PC-3 (cell line): ENCODE data around the gene HPCAL4. TPM values are rescaled to one million over a fixed set of nuclear protein-coding genes. Genes with fewer than 3 reads are reported as not detected.

Experiments
- ATAC-seq: fragments of 200-7000 bp; cut with Tn5 transposase; 2 replicates; pipeline ENCODE4 v1.9.1; 2020; ENCODE audit warnings: mild to moderate bottlenecking, moderate library complexity
- BruUV-seq: library from RNA; stranded (reverse); fragments of 400-500 nt; replicated peaks from 2 replicates; lab custom pipeline; 2021; lab: Mats Ljungman, UMichigan
- CTCF ChIA-PET: fragments of 300-600 bp; sonication (Branson Sonifier 250); formaldehyde crosslinking; loops from one replicate; lab custom pipeline; 2022; ENCODE audit warnings: antibody characterized with exemption; lab: Charles Lee
- POLR2A ChIA-PET: fragments of 300-600 bp; sonication (Branson Sonifier 250); formaldehyde crosslinking; loops from one replicate; lab custom pipeline; 2022; ENCODE audit warnings: antibody characterized with exemption; ENCODE audit not compliant: unreplicated experiment; lab: Charles Lee
- DNase-seq: peaks from one replicate; pipeline ENCODE4 v3.0.0-alpha.2; 2015
- H2AFZ ChIP-seq: fragments of 300-600 bp; sonication (generic); 2 replicates; pipeline ENCODE4 v1.6.0; 2016; ENCODE audit warnings: antibody characterized with exemption, low read length
- H3F3A ChIP-seq: fragments of 300-600 bp; sonication (generic); one replicate; pipeline ENCODE4 v1.6.0; 2017; ENCODE audit warnings: antibody characterized with exemption, low read length, control low read depth, mild to moderate bottlenecking; ENCODE audit not compliant: unreplicated experiment
- H3K27ac ChIP-seq: fragments of 300-600 bp; sonication (generic); 2 replicates; pipeline ENCODE4 v1.5.1; 2016; ENCODE audit warnings: mild to moderate bottlenecking, low read length
- H3K27me3 ChIP-seq: fragments of 300-600 bp; sonication (generic); 2 replicates; pipeline ENCODE4 v1.6.1; 2016; ENCODE audit warnings: low read length, mixed read lengths
- H3K36me3 ChIP-seq: fragments of 300-600 bp; sonication (generic); 2 replicates; pipeline ENCODE4 v1.6.1; 2016; ENCODE audit warnings: low read depth, mixed run types, low read length, mixed read lengths
- H3K4me1 ChIP-seq: fragments of 300-600 bp; sonication (generic); 2 replicates; pipeline ENCODE4 v1.5.1; 2016; ENCODE audit warnings: low read length; ENCODE audit not compliant: insufficient read depth
- H3K4me2 ChIP-seq: fragments of 300-600 bp; sonication (generic); 2 replicates; pipeline ENCODE4 v1.6.0; 2016; ENCODE audit warnings: low read length
- H3K4me3 ChIP-seq: fragments of 300-600 bp; sonication (generic); 2 replicates; pipeline ENCODE4 v1.5.1; 2016; ENCODE audit warnings: mild to moderate bottlenecking, low read length, mixed read lengths
- H3K79me2 ChIP-seq: fragments of 300-600 bp; sonication (generic); 2 replicates; pipeline ENCODE4 v1.6.1; 2017; ENCODE audit warnings: low read length, mixed read lengths
- H3K9ac ChIP-seq: fragments of 300-600 bp; sonication (generic); 2 replicates; pipeline ENCODE4 v1.6.0; 2016; ENCODE audit warnings: mild to moderate bottlenecking, low read length
- H3K9me2 ChIP-seq: fragments of 300-600 bp; sonication (generic); replicated peaks from 2 replicates; pipeline ENCODE4 v1.6.1; 2016; ENCODE audit warnings: mixed run types, low read length, mixed read lengths
- H3K9me3 ChIP-seq: fragments of 300-600 bp; sonication (generic); 2 replicates; pipeline ENCODE4 v1.6.1; 2016; ENCODE audit warnings: low read length, mixed read lengths
- H4K20me1 ChIP-seq: fragments of 300-600 bp; sonication (generic); 2 replicates; pipeline ENCODE4 v1.6.1; 2016; ENCODE audit warnings: low read length, mixed read lengths
- CTCF ChIP-seq: fragments of 300-600 bp; sonication (generic); conservative IDR thresholded peaks from 2 replicates; pipeline ENCODE4 v1.5.1; 2017; ENCODE audit warnings: antibody characterized with exemption, low read depth, mild to moderate bottlenecking, low read length
- EZH2 ChIP-seq: fragments of 300-600 bp; sonication (generic); IDR thresholded peaks from one replicate; pipeline ENCODE4 v1.6.1; 2017; ENCODE audit warnings: antibody characterized with exemption, mild to moderate bottlenecking, low read length; ENCODE audit not compliant: unreplicated experiment
- EZH2phosphoT487 ChIP-seq: fragments of 300-600 bp; sonication (generic); IDR thresholded peaks from 2 replicates; pipeline ENCODE4 v1.6.1; 2018; ENCODE audit warnings: mild to moderate bottlenecking, antibody characterized with exemption, low read length, borderline replicate concordance
- intact Hi-C: fragments of 100-400 bp; cut with micrococcal nuclease; formaldehyde crosslinking; loops from 2 replicates; pipeline ENCODE4 v1.9.0; 2023
- total RNA-seq: library from RNA; depleted of rRNA; stranded (reverse); fragments of >200 nt; gene quantifications from 2 replicates; pipeline ENCODE4 v1.2.3, GENCODE V29; 2014

HPCAL4 gene
- total RNA-seq, 1 experiment from 2014 or later = 0.04 TPM

GRCh38 chr1:39695016-39695415 lies 3.8 kb upstream of the HPCAL4 start:
- Histone ChIP-seq H4K20me1 (no peaks in the 10 kb centered on the region), H2AFZ (no peak overlapping the region), H3F3A (no peaks in the 10 kb centered on the region), H3K4me2 (no peak overlapping the region), H3K36me3 (no peaks in the 10 kb centered on the region), H3K27me3 (peaks cover 19% of the 10 kb centered on the region), H3K9me2 (no peaks in the 10 kb centered on the region), H3K4me1 (0 out of 2 replicates have a peak, but pooled peaks cover 4% of the 10 kb centered on the region), H3K27ac (no peak overlapping the region), H3K79me2 (no peaks in the 10 kb centered on the region), H3K9ac (no peak overlapping the region), H3K4me3 (no peak overlapping the region), H3K9me3 (no peaks in the 10 kb centered on the region)
- ATAC-seq (no peak), DNase-seq (no peak)
- no TSS peak for BruUV-seq
- intact Hi-C loops = no loop called here
- CTCF ChIA-PET = no interaction called here
- POLR2A ChIA-PET = no interaction called here
- TF ChIP-seq EZH2 (no peak), EZH2phosphoT487 (no peak), CTCF (no peak)

GRCh38 chr1:39694026-39694425 lies 2.8 kb upstream of the HPCAL4 start:
- H3K9me2 ChIP-seq = no peaks in the 10 kb centered on the region
- DNase-seq (peak; percentile 40), ATAC-seq (no peak)
- intact Hi-C loops = no loop called here
- peaks cover 18% of the 10 kb centered on the region for H3K27me3 ChIP-seq
- no peaks in the 10 kb centered on the region for H3K36me3 ChIP-seq
- H3K9ac ChIP-seq = no peak overlapping the region
- H3K4me1 ChIP-seq = 0 out of 2 replicates have a peak, but pooled peaks cover 4% of the 10 kb centered on the region
- no TSS peak for BruUV-seq
- POLR2A ChIA-PET = no interaction called here
- CTCF ChIA-PET = no interaction called here
- no peaks in the 10 kb centered on the region for H3F3A ChIP-seq
- no peak for TF ChIP-seq EZH2phosphoT487
- TF ChIP-seq CTCF = no peak
- no peak for TF ChIP-seq EZH2
- H2AFZ ChIP-seq = no peak overlapping the region
- no peak overlapping the region for H3K27ac ChIP-seq
- H4K20me1 ChIP-seq = no peaks in the 10 kb centered on the region
- H3K4me3 ChIP-seq = no peak overlapping the region
- no peak overlapping the region for H3K4me2 ChIP-seq
- no peaks in the 10 kb centered on the region for H3K79me2 ChIP-seq
- no peaks in the 10 kb centered on the region for H3K9me3 ChIP-seq

- no peaks in the 10 kb centered on the region for H3K9me2 ChIP-seq
- ATAC-seq (no peak), DNase-seq (no peak)
- ChIA-PET POLR2A (no interaction called here), CTCF (no interaction called here)
- H3K4me2 ChIP-seq = no peak overlapping the region
- peaks cover 7% of the 10 kb centered on the region for H3K27me3 ChIP-seq
- H3K4me1 ChIP-seq = 0 out of 2 replicates have a peak, but pooled peaks cover 4% of the 10 kb centered on the region
- no peak overlapping the region for H3K27ac ChIP-seq
- no peak overlapping the region for H2AFZ ChIP-seq
- H3K9ac ChIP-seq = no peak overlapping the region
- no peak for TF ChIP-seq EZH2phosphoT487
- TF ChIP-seq CTCF = no peak
- TF ChIP-seq EZH2 = no peak
- no peaks in the 10 kb centered on the region for H3K36me3 ChIP-seq
- H3K9me3 ChIP-seq = no peaks in the 10 kb centered on the region
- H3F3A ChIP-seq = no peaks in the 10 kb centered on the region
- no TSS peak for BruUV-seq
- H3K79me2 ChIP-seq = no peaks in the 10 kb centered on the region
- no peaks in the 10 kb centered on the region for H4K20me1 ChIP-seq
- H3K4me3 ChIP-seq = no peak overlapping the region
- intact Hi-C loops = no loop called here
Observed at GRCh38 chr1:39692152-39693074, 1.2 kb upstream of the HPCAL4 start.
